ENCODE data around the gene PSMC2.
A peak's percentile ranks its signal among the peaks of the same experiment; 100 is the strongest.

PSMC2 gene

DNA sequence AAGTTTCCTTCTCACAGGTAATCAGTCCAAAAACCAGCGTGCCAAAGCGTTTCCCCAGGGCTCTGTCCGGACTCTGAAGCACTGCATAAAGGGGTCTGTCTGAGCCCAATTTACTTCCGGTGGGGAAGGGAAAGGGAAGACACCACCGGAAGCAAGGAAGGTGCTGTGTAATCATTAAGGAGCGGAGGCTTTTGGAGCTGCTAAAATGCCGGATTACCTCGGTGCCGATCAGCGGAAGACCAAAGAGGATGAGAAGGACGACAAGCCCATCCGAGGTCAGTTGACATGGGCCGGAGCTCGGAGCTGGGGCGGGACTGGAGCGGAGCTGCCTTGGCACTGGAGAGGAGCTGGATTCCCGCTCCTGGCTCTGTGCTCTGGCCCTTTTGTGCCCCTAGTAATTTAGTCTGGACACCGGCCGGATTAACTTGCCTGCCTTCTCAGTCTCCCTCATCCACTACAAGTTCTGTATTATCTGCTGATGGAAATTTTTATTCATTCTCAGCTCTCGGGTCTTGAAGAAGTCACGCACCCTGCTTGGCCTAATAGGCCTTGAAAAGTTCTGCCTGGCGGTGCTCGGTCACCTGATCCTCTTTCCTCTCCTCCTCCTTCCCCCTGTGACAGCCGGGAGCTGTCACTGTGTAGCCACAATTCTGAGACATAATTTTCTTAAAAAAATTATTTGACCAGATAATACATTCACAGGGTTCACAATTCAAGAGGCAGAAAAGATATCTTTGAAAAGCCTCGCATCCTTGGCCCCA, at the start of gene PSMC2:
Gene PSMC2 (plus strand): TSS at position 137 of the 761 bp plus-strand sequence. CDS start 69 bp downstream, at position 206.
- H3K4me3 ChIP-seq (ENCODE audit: low read depth, low read length): peak within 1 kb of the TSS; percentile 94
- TF ChIP-seq, protein P1, sequence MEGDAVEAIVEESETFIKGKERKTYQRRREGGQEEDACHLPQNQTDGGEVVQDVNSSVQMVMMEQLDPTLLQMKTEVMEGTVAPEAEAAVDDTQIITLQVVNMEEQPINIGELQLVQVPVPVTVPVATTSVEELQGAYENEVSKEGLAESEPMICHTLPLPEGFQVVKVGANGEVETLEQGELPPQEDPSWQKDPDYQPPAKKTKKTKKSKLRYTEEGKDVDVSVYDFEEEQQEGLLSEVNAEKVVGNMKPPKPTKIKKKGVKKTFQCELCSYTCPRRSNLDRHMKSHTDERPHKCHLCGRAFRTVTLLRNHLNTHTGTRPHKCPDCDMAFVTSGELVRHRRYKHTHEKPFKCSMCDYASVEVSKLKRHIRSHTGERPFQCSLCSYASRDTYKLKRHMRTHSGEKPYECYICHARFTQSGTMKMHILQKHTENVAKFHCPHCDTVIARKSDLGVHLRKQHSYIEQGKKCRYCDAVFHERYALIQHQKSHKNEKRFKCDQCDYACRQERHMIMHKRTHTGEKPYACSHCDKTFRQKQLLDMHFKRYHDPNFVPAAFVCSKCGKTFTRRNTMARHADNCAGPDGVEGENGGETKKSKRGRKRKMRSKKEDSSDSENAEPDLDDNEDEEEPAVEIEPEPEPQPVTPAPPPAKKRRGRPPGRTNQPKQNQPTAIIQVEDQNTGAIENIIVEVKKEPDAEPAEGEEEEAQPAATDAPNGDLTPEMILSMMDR (IDR thresholded peaks at IDR 0.05; ENCODE audit: borderline replicate concordance, insufficient read depth, low read depth, low read length): no peak

DNA sequence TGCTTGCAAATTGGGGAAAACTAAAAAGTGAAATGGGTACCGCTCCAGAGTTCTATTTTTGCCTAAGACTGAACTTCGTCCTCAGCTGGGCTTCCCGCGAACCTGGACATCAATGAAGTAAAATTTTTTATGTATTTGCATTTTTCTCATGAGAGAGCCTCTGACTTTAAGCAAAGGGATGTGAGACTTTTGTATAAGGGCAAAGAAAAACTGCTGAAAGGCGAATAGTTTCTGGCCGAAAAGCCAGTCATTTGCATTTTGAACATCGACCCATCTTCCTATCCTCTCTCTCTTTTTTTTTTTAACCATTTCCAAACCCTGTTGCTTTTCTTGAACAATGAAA, 49.6 kb upstream of the PSMC2 start:
- peak overlapping the region; percentile 71 for H3K4me3 ChIP-seq (ENCODE audit: low read depth, low read length)
- TF ChIP-seq, protein P1 (IDR thresholded peaks at IDR 0.05; ENCODE audit: borderline replicate concordance, insufficient read depth, low read depth, low read length): no peak

DNA sequence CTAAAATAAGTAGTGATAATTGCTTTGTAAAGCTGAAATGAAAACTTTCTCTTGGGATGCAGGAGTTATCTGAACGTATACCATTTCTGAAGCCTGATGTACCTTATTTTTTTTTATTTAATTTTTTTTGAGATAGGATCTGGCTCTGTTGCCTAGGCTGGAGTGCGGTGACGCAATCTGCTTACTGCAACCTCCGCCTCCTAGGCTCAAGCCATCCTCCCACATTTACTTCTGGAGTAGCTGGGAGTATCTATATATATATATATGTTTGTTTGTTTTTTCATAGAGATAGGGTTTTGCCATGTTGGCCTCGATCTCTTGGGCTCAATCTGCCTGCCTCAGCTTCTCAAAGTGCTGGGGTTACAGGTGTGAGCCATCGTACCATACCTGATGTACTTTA, 47.8 kb upstream of the PSMC2 start:
- TF ChIP-seq, protein P1 (IDR thresholded peaks at IDR 0.05; ENCODE audit: borderline replicate concordance, insufficient read depth, low read depth, low read length): no peak
- no peak overlapping the region for H3K4me3 ChIP-seq (ENCODE audit: low read depth, low read length)

DNA sequence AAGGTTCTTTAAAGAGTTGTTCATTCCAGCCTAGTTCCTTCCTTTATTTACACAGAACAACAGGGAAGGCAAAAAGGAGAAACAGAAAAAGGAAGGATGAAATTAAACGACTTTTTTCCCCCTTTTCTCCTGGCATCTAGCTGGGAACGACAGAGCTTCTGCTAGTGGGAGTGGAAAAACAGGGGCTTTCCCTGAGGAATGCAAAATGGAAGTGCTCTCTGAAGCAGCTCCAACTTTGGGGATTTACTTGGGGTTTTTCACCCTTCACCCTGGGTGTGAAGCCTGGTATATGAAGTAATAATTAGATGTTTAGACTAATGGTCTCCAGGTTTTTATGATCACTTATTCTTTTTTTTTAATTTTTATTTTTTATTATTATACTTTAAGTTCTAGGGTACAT, 46.0 kb upstream of the PSMC2 start:
- H3K4me3 ChIP-seq (ENCODE audit: low read depth, low read length): no peak overlapping the region
- TF ChIP-seq, protein P1 (IDR thresholded peaks at IDR 0.05; ENCODE audit: borderline replicate concordance, insufficient read depth, low read depth, low read length): no peak

DNA sequence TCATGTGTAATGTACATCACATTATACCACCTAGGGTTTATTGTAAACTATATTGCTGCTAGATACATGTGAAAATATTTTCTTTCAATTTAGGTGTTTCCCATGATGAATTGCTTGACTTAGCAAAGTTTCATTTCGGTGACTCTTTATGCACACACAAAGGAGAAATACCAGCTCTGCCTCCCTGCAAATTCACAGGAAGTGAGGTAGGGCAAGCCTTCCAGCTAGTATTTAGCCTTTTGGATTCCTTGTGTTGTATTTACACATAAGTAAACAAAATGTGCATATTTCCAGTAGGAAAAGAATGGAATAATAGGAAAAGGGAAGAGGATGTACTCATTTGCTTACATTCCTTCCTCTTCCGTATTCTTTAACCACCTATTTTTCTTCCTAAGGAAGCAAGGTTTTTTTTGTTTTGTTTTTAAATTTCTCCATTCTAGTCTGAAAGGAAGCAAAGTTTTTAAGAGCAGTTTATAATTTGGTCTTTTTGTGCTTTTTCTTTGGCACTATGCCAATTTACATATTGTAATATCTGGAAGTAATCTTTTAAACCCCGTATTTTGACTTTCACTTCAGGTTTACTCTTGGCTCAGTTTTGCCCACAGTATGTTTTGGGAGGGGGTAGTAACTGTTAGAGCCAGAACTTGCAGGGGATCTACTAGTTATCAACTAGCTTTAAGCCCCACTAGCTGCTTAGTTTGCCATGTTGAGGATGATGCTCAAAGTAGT, 39.8 kb upstream of the PSMC2 start:
- no peak overlapping the region for H3K4me3 ChIP-seq (ENCODE audit: low read depth, low read length)
- TF ChIP-seq, protein P1 (IDR thresholded peaks at IDR 0.05; ENCODE audit: borderline replicate concordance, insufficient read depth, low read depth, low read length): no peak

DNA sequence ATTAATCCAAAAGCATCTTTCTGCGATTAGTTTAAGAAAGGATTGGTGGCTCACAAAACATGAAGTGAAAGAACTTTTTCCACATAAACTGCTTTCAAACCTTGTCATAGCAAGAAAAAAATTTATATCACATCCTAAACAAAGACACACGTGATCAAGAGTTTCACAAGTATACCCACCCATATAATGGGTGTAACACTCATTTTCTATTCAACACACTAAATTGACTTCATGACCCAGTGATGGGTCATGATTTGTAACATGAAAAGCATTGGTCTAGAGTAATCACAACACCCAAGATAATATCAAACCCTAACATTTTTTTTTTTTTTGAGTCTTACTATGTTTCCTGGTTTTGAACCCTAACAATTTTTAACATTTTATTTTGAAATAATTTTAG, 32.6 kb upstream of the PSMC2 start:
- TF ChIP-seq, protein P1 (IDR thresholded peaks at IDR 0.05; ENCODE audit: borderline replicate concordance, insufficient read depth, low read depth, low read length): no peak
- no peak overlapping the region for H3K4me3 ChIP-seq (ENCODE audit: low read depth, low read length)
